HG02970 (cell line): ENCODE data around the gene SIGLEC9.
"Not testable (repeated sequence)": the region's sequence is repeated elsewhere in the genome, so short reads cannot be mapped to it uniquely, and the experiment has no call there.

Source experiments
- ATAC-seq: cut with Tn5 transposase; IDR thresholded peaks from one replicate; pipeline ENCODE4 v1.9.1; 2021; ENCODE audit warnings: mild to moderate bottlenecking, moderate library complexity, moderate number of reproducible peaks; ENCODE audit not compliant: unreplicated experiment, low FRiP score

SIGLEC9 gene

GRCh38 chr19:51169283-51169918 is 44.7 kb downstream of the SIGLEC9 start:
- ATAC-seq, result not testable (repeated sequence)

DNA sequence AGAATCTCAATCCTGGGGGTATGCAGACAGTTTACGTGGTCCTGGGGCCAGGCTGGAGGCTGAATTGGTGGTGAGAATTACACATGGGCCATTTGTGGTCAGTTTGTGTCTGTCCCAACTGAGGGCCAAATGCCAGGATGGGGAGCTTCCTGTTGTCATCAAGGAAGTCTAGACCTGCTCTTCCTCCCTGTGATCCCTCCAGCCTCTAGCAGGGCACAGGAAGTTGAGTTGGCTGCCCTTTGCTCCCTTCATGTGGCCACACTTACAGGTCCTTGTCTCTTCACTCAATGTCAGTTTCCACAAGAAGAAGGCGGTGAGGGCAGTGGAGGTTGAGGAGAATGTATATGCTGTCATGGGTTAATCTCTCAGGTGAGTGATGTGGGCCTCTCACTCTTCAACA is 47.5 kb downstream of the SIGLEC9 start:
- no peak for ATAC-seq

- ATAC-seq, result no peak
Observed at GRCh38 chr19:51173681-51174080, 49.0 kb downstream of the SIGLEC9 start.

DNA sequence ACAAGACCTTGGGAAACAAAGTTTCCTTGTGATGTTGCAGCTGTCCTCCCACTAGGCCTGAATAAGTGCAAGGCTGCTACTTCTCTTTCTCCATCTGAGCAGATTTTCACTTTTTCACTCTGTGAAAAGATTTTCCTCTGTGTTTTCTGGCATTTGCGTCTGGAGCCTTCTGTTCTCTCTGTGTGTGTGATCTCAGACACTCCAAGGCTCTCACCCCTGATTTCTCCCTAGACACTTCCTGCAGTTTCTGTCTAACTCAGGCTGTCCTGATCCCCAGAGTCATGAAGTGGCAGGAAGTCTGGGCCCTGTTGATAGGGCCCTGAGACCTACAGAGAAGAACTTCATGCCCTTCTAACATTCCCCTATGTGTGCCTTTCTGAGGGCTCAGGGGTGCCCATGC is 54.5 kb downstream of the SIGLEC9 start:
- ATAC-seq, result no peak
